ENCODE measurements around the gene SIRT2.
"Not testable (repeated sequence)": the region's sequence is repeated elsewhere in the genome, so short reads cannot be mapped to it uniquely, and the experiment has no call there.

Gene SIRT2

DNA sequence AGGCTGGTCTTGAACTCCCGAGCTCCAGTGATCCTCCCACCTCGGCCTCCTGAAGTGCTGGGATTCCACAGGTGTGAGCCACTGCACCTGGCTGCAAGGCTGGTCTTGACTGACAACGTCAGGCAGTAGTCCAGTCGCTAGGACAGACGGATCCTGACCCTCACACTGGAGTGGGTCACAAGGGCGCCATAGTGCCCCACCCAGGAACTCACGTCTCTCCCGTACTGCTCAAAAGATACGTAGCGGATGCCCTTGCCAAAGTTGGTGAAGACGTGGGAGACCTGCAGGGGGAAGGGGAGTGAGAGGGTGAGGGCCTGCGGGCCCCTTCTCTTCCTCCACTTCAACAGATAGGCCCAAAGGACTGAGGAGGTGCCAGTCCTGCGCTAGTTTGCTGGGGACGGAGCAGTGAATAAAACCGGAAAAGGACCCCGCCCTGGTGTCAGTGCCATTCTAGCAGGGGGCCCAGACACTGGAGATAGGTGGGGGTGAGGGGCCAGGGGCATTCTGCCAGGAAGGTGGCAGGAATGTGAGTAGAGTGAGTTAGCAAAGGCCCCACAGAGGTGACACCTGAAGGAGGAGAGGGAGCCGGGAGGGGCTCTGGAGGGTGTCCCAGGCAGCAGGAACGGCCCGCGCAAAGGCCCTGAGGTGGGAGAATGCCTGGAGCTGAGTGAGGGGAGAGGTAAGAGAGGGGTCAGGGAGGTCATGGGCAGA lies 43.2 kb upstream of the SIRT2 start:
- peaks cover 2% of the 10 kb centered on the region for H3K9me3 ChIP-seq (ENCODE audit: insufficient read depth, low read depth, low read length)
- H3K23ac ChIP-seq (ENCODE audit: low read length): no peak overlapping the region
- peaks cover 0 to 4% of the 10 kb centered on the region in 2 experiments for H3K36me3 ChIP-seq (ENCODE audit: control insufficient read depth in 1 of 2, insufficient read depth in 2 of 2, low read length in 2 of 2)
- no peak overlapping the region for H3K18ac ChIP-seq (ENCODE audit: low read length)
- DNase-seq: no peak
- H3K4me2 ChIP-seq (ENCODE audit: low read length): no peak overlapping the region
- H2BK120ac ChIP-seq (ENCODE audit: insufficient read depth, low read length, poor library complexity): no peak overlapping the region
- H2BK12ac ChIP-seq (ENCODE audit: low read length): no peak overlapping the region
- H4K8ac ChIP-seq (ENCODE audit: low read depth, low read length): no peak overlapping the region
- no peaks in the 10 kb centered on the region for H3K79me1 ChIP-seq (ENCODE audit: low read length)
- H3K27ac ChIP-seq (ENCODE audit: low read depth, low read length): no peak overlapping the region
- no peak overlapping the region for H2AK5ac ChIP-seq (ENCODE audit: low read length)
- no peaks in the 10 kb centered on the region for H3K27me3 ChIP-seq (ENCODE audit: insufficient read depth, low read length)
- WGBS (ENCODE audit: extremely low coverage, insufficient coverage, insufficient read length): no CpG with 5 or more reads among the region's 20 CpGs
- H2AFZ ChIP-seq (ENCODE audit: insufficient read depth, low read length, poor library complexity): no peak overlapping the region
- no peaks in the 10 kb centered on the region for H3K79me2 ChIP-seq (ENCODE audit: control insufficient read depth, insufficient read depth, low read length, poor library complexity)
- no peak overlapping the region for H4K91ac ChIP-seq (ENCODE audit: low read depth, low read length)
- H4K12ac ChIP-seq (ENCODE audit: low read depth, low read length): no peak overlapping the region
- no peak overlapping the region for H3K14ac ChIP-seq (ENCODE audit: low read length)
- no peak overlapping the region for H3K9ac ChIP-seq (ENCODE audit: low read length)
- no peak overlapping the region for H2BK5ac ChIP-seq (ENCODE audit: low read depth, low read length, poor library complexity)
- no peak overlapping the region for H3K4me3 ChIP-seq (ENCODE audit: low read depth, low read length)
- H3K4ac ChIP-seq (ENCODE audit: low read depth, low read length): no peak overlapping the region
- H3K4me1 ChIP-seq (ENCODE audit: control insufficient read depth in 1 of 2, insufficient read depth in 2 of 2, low read length in 2 of 2): no peaks in the 10 kb centered on the region

DNA sequence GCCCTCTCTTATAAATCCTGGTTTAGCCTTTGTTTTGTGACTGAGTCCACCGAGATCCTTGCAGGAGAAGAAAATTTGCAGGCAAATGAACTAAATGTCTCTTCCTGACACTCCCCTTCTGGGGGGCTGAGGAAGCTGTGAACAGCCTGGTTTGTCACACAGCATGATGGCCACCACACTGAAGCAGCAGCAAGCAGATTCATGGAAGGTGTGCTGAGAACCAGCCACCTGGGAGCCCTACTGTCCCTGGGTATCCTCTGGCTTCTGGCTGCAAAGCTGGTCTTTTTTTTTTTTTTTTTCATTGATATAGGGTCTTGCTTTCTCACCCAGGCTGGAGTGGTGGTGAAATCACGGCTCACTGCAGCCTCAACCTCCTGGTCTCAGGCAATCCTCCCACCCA lies 42.6 kb upstream of the SIRT2 start:
- Histone ChIP-seq H3K4me3 (ENCODE audit: low read depth, low read length) (no peak overlapping the region), H2BK5ac (ENCODE audit: low read depth, low read length, poor library complexity) (no peak overlapping the region), H2BK12ac (ENCODE audit: low read length) (no peak overlapping the region), H3K18ac (ENCODE audit: low read length) (no peak overlapping the region), H3K79me2 (ENCODE audit: control insufficient read depth, insufficient read depth, low read length, poor library complexity) (no peaks in the 10 kb centered on the region), H2BK120ac (ENCODE audit: insufficient read depth, low read length, poor library complexity) (no peak overlapping the region), H3K9me3 (ENCODE audit: insufficient read depth, low read depth, low read length) (peaks cover 2% of the 10 kb centered on the region), H3K4ac (ENCODE audit: low read depth, low read length) (no peak overlapping the region), H4K91ac (ENCODE audit: low read depth, low read length) (no peak overlapping the region), H4K8ac (ENCODE audit: low read depth, low read length) (no peak overlapping the region), H2AFZ (ENCODE audit: insufficient read depth, low read length, poor library complexity) (no peak overlapping the region), H3K4me2 (ENCODE audit: low read length) (no peak overlapping the region), H3K4me1 (ENCODE audit: control insufficient read depth in 1 of 2, insufficient read depth in 2 of 2, low read length in 2 of 2) (no peaks in the 10 kb centered on the region), H3K14ac (ENCODE audit: low read length) (no peak overlapping the region), H3K9ac (ENCODE audit: low read length) (no peak overlapping the region), H3K23ac (ENCODE audit: low read length) (no peak overlapping the region), H4K12ac (ENCODE audit: low read depth, low read length) (no peak overlapping the region), H3K27me3 (ENCODE audit: insufficient read depth, low read length) (no peaks in the 10 kb centered on the region), H3K27ac (ENCODE audit: low read depth, low read length) (no peak overlapping the region), H2AK5ac (ENCODE audit: low read length) (no peak overlapping the region), H3K36me3 (ENCODE audit: control insufficient read depth in 1 of 2, insufficient read depth in 2 of 2, low read length in 2 of 2) (peaks cover 0 to 4% of the 10 kb centered on the region in 2 experiments), H3K79me1 (ENCODE audit: low read length) (no peaks in the 10 kb centered on the region)
- no peak for DNase-seq
- WGBS (ENCODE audit: extremely low coverage, insufficient coverage, insufficient read length): no CpG with 5 or more reads among the region's 2 CpGs

DNA sequence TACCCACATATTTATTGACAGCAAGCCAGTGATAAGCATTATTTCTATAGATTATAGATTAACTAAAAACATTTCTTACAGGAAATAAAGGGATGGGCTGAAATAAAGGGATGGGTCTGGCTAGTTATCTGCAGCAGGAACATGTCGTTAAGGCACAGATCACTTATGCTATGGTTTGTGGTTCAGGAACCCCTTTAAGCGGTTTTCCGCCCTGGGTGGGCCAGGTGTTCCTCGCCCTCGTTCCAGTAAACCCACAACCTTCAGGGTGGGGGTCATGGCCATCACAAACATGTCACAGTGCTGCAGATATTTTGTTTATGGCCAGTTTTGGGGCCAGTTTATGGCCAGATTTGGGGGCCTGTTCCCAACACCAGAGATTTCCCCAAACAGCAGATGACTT lies 42.0 kb upstream of the SIRT2 start:
- not testable (repeated sequence) for H3K23ac ChIP-seq (ENCODE audit: low read length); H3K4me2 ChIP-seq (ENCODE audit: low read length); H4K12ac ChIP-seq (ENCODE audit: low read depth, low read length); H3K18ac ChIP-seq (ENCODE audit: low read length); H2BK5ac ChIP-seq (ENCODE audit: low read depth, low read length, poor library complexity); H4K8ac ChIP-seq (ENCODE audit: low read depth, low read length); H3K27me3 ChIP-seq (ENCODE audit: insufficient read depth, low read length); H3K4me3 ChIP-seq (ENCODE audit: low read depth, low read length); H3K4me1 ChIP-seq (ENCODE audit: control insufficient read depth in 1 of 2, insufficient read depth in 2 of 2, low read length in 2 of 2); H3K79me2 ChIP-seq (ENCODE audit: control insufficient read depth, insufficient read depth, low read length, poor library complexity); H3K27ac ChIP-seq (ENCODE audit: low read depth, low read length); H2BK120ac ChIP-seq (ENCODE audit: insufficient read depth, low read length, poor library complexity); H2AK5ac ChIP-seq (ENCODE audit: low read length); DNase-seq; H3K36me3 ChIP-seq (ENCODE audit: control insufficient read depth in 1 of 2, insufficient read depth in 2 of 2, low read length in 2 of 2); H2BK12ac ChIP-seq (ENCODE audit: low read length); H2AFZ ChIP-seq (ENCODE audit: insufficient read depth, low read length, poor library complexity); H3K79me1 ChIP-seq (ENCODE audit: low read length); H3K4ac ChIP-seq (ENCODE audit: low read depth, low read length); H3K14ac ChIP-seq (ENCODE audit: low read length); H3K9me3 ChIP-seq (ENCODE audit: insufficient read depth, low read depth, low read length); H3K9ac ChIP-seq (ENCODE audit: low read length); H4K91ac ChIP-seq (ENCODE audit: low read depth, low read length)
- no CpG with 5 or more reads among the region's 5 CpGs for WGBS (ENCODE audit: extremely low coverage, insufficient coverage, insufficient read length)

- no peak overlapping the region for H3K4ac ChIP-seq (ENCODE audit: low read depth, low read length)
- H3K4me3 ChIP-seq (ENCODE audit: low read depth, low read length): no peak overlapping the region
- H2BK120ac ChIP-seq (ENCODE audit: insufficient read depth, low read length, poor library complexity): no peak overlapping the region
- H3K4me2 ChIP-seq (ENCODE audit: low read length): no peak overlapping the region
- no peak overlapping the region for H2BK12ac ChIP-seq (ENCODE audit: low read length)
- no peak overlapping the region for H3K18ac ChIP-seq (ENCODE audit: low read length)
- no peak overlapping the region for H3K14ac ChIP-seq (ENCODE audit: low read length)
- H3K27ac ChIP-seq (ENCODE audit: low read depth, low read length): no peak overlapping the region
- peaks cover 3% of the 10 kb centered on the region for H3K9me3 ChIP-seq (ENCODE audit: insufficient read depth, low read depth, low read length)
- no peaks in the 10 kb centered on the region for H3K4me1 ChIP-seq (ENCODE audit: control insufficient read depth in 1 of 2, insufficient read depth in 2 of 2, low read length in 2 of 2)
- H3K36me3 ChIP-seq (ENCODE audit: control insufficient read depth in 1 of 2, insufficient read depth in 2 of 2, low read length in 2 of 2): no peaks in the 10 kb centered on the region
- no peak overlapping the region for H2AFZ ChIP-seq (ENCODE audit: insufficient read depth, low read length, poor library complexity)
- no peak overlapping the region for H2AK5ac ChIP-seq (ENCODE audit: low read length)
- H4K91ac ChIP-seq (ENCODE audit: low read depth, low read length): no peak overlapping the region
- H3K27me3 ChIP-seq (ENCODE audit: insufficient read depth, low read length): no peaks in the 10 kb centered on the region
- no peaks in the 10 kb centered on the region for H3K79me1 ChIP-seq (ENCODE audit: low read length)
- no CpG with 5 or more reads among the region's 5 CpGs for WGBS (ENCODE audit: extremely low coverage, insufficient coverage, insufficient read length)
- no peak overlapping the region for H3K9ac ChIP-seq (ENCODE audit: low read length)
- no peak overlapping the region for H4K8ac ChIP-seq (ENCODE audit: low read depth, low read length)
- H3K23ac ChIP-seq (ENCODE audit: low read length): no peak overlapping the region
- DNase-seq: no peak
- H2BK5ac ChIP-seq (ENCODE audit: low read depth, low read length, poor library complexity): no peak overlapping the region
- no peak overlapping the region for H4K12ac ChIP-seq (ENCODE audit: low read depth, low read length)
- H3K79me2 ChIP-seq (ENCODE audit: control insufficient read depth, insufficient read depth, low read length, poor library complexity): no peaks in the 10 kb centered on the region
Measured at GRCh38 chr19:38939957-38940356, 40.5 kb upstream of the SIRT2 start.

Measured in trophoblast cell (in vitro differentiated cells and primary cell).